Omental fat pad (tissue), 4 donors: Measurements from ENCODE around the gene SLC29A4. TPM values are rescaled to one million over a fixed set of nuclear protein-coding genes. Genes with fewer than 3 reads are reported as not detected.

ENCODE experiments used
- ATAC-seq: fragments of 150-250 bp; one replicate; pipeline ENCODE4 v1.9.1; 2016; ENCODE audit warnings: mild to moderate bottlenecking, moderate library complexity; ENCODE audit not compliant: low FRiP score
- DNase-seq: peaks from one replicate; pipeline ENCODE4 v3.0.0-alpha.2; 2019; ENCODE audit warnings: low spot score
- total RNA-seq, 4 donors: library from RNA; depleted of rRNA; stranded (reverse); fragments of >200 nt; gene quantifications; one replicate each; pipeline ENCODE4 v1.1.0, GENCODE V29; 2016
- TF ChIP-seq, protein P1 (sequence below), 3 donors: fragments of 450-650 bp; IDR thresholded peaks; one replicate each; pipeline ENCODE4 v1.5.1; 2016 to 2017; ENCODE audit warnings: antibody characterized with exemption in 3 of 3, mild to moderate bottlenecking in 3 of 3, moderate library complexity in 2 of 3

SLC29A4 gene
- total RNA-seq, 4 donors from 2014 or later, result 7.3 to 22.7 (median 13.3) TPM

GRCh38 chr7:5342631-5343030 lies 59.9 kb downstream of the SLC29A4 start:
- no peak for ATAC-seq
- DNase-seq, result no peak
- TF ChIP-seq, protein P1, sequence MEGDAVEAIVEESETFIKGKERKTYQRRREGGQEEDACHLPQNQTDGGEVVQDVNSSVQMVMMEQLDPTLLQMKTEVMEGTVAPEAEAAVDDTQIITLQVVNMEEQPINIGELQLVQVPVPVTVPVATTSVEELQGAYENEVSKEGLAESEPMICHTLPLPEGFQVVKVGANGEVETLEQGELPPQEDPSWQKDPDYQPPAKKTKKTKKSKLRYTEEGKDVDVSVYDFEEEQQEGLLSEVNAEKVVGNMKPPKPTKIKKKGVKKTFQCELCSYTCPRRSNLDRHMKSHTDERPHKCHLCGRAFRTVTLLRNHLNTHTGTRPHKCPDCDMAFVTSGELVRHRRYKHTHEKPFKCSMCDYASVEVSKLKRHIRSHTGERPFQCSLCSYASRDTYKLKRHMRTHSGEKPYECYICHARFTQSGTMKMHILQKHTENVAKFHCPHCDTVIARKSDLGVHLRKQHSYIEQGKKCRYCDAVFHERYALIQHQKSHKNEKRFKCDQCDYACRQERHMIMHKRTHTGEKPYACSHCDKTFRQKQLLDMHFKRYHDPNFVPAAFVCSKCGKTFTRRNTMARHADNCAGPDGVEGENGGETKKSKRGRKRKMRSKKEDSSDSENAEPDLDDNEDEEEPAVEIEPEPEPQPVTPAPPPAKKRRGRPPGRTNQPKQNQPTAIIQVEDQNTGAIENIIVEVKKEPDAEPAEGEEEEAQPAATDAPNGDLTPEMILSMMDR (IDR thresholded peaks at IDR 0.05), result no peak

DNA sequence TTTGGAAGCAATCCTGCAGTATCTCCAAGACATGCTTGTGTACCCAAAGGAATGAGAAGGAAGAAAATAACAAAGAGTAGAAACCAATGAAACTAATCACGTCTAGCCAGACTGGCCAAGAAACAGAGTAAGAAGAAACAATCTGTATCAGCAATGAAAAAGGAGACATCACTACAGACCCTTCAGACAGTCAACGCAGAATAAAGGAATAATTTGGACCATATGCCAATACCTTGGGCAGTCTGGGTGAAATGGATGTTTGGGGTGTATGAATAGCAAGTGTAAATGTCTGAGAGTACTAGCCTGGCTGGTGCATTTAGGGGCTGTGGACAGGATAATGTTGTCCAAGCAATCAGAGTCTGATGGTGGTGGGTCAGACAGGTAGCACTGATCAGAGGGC lies 61.1 kb downstream of the SLC29A4 start:
- ATAC-seq (no peak), DNase-seq (no peak)
- TF ChIP-seq, protein P1 (IDR thresholded peaks at IDR 0.05), result no peak

DNA sequence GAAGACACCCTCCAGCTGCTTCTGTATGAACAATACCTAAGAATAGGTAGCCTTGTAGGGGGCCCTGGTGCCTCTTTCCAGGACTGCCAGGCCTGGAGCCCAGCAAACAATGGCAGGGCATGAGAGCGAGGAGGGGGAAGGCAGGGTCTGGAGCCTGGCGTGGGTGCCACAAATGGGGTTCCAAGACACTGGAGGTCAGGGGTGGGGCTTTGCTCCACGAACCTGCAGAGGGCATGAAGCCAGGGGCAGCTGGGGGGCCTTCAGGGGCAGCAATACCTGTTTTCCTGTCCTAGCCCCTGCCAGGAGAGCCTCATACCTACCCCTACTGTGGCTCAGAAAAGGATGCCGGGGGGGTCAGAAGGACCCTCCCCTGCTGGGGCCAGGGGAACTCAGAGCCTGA lies 61.6 kb downstream of the SLC29A4 start:
- TF ChIP-seq, protein P1 (IDR thresholded peaks at IDR 0.05), result no peak
- ATAC-seq (no peak), DNase-seq (no peak)

- no peak for DNase-seq
- ATAC-seq, result no peak
- TF ChIP-seq, protein P1 (IDR thresholded peaks at IDR 0.05), result no peak
These were observed 62.4 kb downstream of the SLC29A4 start for GRCh38 chr7:5345171-5345570.

GRCh38 chr7:5345671-5346070 lies 62.9 kb downstream of the SLC29A4 start:
- ATAC-seq (no peak), DNase-seq (no peak)
- TF ChIP-seq, protein P1 (IDR thresholded peaks at IDR 0.05), result no peak

GRCh38 chr7:5348134-5349004 lies 65.6 kb downstream of the SLC29A4 start:
- ATAC-seq, result peak; percentile 18
- no peak for DNase-seq
- TF ChIP-seq, protein P1 (IDR thresholded peaks at IDR 0.05), result no peak

DNA sequence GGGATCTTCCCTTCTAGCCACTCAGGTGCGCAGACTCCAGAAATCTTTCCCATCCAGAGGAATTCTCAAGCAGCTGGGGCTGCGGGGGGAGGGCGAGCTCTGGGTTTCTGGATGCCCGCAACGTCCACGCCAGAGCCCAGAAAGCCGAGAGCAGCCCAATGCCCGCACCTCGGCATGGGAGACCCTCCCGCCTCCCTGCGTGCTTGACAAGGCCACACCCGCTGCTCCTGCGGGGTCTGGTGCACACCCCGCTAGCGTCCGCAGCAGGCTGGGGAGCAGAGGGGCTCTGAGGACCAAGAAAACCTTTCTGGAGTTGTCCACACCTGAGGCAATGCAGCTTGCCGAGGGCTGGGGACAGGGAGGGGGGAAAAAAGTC lies 66.2 kb downstream of the SLC29A4 start:
- TF ChIP-seq, protein P1 (IDR thresholded peaks at IDR 0.05), result no peak
- DNase-seq, result no peak
- ATAC-seq, result no peak
